Epidermal melanocyte (primary cell): ENCODE data around the gene TMEM42.
A peak's percentile ranks its signal among the peaks of the same experiment; 100 is the strongest.

ENCODE experiments used
- DNase-seq: peaks from one replicate; pipeline ENCODE4 v3.0.0; 2011; ENCODE audit warnings: low spot score; ENCODE audit not compliant: insufficient read length

TMEM42 gene

GRCh38 chr3:44909063-44909462 lies 47.4 kb downstream of the TMEM42 start:
- DNase-seq, result no peak

DNA sequence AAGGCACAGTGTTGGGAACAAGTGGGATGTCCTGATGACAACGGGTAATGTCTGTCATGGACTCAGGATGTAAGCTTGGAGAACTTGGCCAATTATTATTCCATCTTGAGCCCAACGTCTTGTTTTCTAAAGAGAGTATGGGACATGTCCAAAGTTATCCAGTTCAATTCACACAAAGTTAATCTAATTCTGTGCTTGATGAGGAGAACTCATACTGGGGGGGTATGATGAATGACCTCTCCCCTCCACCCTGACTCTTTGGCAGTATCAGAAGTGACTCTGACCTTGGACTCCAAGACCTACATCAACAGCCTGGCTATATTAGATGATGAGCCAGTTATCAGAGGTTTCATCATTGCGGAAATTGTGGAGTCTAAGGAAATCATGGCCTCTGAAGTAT lies 49.0 kb downstream of the TMEM42 start:
- no peak for DNase-seq

DNA sequence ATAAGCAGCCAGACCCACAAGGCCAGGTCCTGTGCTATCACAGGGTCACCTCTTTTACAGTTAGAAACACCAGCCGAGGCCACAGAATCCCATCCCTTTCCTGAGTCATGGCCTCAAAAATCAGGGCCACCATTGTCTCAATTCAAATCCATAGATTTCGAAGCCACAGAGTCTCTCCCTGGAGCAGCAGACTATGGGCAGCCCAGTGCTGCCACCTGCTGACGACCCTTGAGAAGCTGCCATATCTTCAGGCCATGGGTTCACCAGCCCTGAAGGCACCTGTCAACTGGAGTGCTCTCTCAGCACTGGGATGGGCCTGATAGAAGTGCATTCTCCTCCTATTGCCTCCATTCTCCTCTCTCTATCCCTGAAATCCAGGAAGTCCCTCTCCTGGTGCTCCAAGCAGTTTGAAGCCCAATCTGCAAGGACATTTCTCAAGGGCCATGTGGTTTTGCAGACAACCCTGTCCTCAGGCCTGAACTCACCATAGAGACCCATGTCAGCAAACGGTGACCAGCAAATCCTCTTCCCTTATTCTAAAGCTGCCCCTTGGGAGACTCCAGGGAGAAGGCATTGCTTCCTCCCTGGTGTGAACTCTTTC lies 52.3 kb downstream of the TMEM42 start:
- peak; percentile 57 for DNase-seq

GRCh38 chr3:44914936-44915335 lies 53.2 kb downstream of the TMEM42 start:
- DNase-seq, result no peak
